ENCODE data around the gene KNOP1.
A peak's percentile ranks its signal among the peaks of the same experiment; 100 is the strongest.
"Not testable (repeated sequence)": the region's sequence is repeated elsewhere in the genome, so short reads cannot be mapped to it uniquely, and the experiment has no call there.

KNOP1 gene

DNA sequence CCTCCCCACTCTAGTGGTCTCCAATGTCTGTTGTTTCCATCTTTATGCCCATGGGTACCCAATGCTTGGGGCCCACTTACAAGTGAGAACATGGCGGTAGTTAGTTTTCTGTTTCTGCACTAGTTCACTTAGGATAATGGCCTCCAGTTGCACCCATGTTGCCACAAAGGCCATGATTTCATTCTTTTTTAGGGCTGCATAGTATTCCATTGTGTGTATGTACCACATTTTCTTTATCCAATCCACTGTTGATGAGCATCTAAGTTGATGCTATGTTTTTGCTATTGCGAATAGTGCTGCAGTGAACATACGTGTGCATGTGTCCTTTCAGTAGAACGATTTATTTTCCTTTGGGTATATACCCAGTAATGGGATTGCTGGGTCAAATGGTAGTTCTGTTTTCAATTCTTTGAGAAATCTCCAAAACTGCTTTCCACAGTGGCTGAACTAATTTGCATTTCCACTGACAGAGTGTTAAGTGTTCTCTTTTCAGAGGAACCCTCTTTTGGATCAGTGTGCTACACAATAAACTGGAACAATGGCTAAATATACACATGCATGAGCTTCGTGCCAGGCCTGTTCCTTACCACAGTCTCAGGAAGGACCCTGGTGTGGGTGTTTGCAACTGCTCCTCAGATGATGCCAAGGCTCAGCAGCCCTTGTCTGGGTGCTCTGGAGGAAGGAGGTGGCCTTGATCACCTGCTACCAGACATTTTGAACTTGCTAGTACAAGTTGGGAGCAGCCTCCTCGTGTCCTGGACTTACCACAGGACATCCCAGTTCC, 34.4 kb downstream of the KNOP1 start:
- in situ Hi-C loops (cut with HindIII; ENCODE audit: low pct_ligation_motif_present, low sequenced_read_pairs), result no loop called here
- no peak overlapping the region for H3K4me3 ChIP-seq (ENCODE audit: low read depth, low read length)
- no peaks in the 10 kb centered on the region for H3K27me3 ChIP-seq (replicated peaks)
- TF ChIP-seq, protein P1, sequence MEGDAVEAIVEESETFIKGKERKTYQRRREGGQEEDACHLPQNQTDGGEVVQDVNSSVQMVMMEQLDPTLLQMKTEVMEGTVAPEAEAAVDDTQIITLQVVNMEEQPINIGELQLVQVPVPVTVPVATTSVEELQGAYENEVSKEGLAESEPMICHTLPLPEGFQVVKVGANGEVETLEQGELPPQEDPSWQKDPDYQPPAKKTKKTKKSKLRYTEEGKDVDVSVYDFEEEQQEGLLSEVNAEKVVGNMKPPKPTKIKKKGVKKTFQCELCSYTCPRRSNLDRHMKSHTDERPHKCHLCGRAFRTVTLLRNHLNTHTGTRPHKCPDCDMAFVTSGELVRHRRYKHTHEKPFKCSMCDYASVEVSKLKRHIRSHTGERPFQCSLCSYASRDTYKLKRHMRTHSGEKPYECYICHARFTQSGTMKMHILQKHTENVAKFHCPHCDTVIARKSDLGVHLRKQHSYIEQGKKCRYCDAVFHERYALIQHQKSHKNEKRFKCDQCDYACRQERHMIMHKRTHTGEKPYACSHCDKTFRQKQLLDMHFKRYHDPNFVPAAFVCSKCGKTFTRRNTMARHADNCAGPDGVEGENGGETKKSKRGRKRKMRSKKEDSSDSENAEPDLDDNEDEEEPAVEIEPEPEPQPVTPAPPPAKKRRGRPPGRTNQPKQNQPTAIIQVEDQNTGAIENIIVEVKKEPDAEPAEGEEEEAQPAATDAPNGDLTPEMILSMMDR (IDR thresholded peaks at IDR 0.05; ENCODE audit: low read depth, low read length, missing control alignments), result no peak
- no peak for DNase-seq
- no peak overlapping the region for H3K27ac ChIP-seq
- peaks cover 37% of the 10 kb centered on the region for H3K36me3 ChIP-seq (replicated peaks)

DNA sequence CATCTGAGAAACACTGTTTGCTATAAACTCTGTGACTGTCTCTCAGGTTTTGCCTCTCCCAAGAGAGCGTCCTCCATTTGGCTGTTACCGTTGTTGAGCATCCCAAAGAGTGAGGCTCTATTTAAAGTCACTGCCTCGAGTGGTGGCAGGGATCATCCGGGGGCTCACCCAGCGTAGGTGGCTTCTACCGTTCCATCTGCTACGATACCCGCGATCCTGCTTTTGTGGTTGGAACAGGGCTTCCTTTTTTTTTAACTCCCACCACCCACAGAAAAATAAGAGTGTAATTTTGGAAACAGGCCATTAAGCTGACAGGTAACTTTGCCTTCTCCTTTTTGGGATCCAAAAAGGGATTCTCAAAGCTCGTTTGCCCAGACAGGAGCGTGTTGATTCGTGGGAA, 36.4 kb downstream of the KNOP1 start:
- Histone ChIP-seq H3K27ac (no peak overlapping the region), H3K27me3 (replicated peaks) (no peaks in the 10 kb centered on the region), H3K4me3 (ENCODE audit: low read depth, low read length) (no peak overlapping the region), H3K36me3 (replicated peaks) (peaks cover 27% of the 10 kb centered on the region)
- TF ChIP-seq, protein P1 (IDR thresholded peaks at IDR 0.05; ENCODE audit: low read depth, low read length, missing control alignments), result no peak
- DNase-seq, result no peak
- in situ Hi-C loops (cut with HindIII; ENCODE audit: low pct_ligation_motif_present, low sequenced_read_pairs), result no loop called here

DNA sequence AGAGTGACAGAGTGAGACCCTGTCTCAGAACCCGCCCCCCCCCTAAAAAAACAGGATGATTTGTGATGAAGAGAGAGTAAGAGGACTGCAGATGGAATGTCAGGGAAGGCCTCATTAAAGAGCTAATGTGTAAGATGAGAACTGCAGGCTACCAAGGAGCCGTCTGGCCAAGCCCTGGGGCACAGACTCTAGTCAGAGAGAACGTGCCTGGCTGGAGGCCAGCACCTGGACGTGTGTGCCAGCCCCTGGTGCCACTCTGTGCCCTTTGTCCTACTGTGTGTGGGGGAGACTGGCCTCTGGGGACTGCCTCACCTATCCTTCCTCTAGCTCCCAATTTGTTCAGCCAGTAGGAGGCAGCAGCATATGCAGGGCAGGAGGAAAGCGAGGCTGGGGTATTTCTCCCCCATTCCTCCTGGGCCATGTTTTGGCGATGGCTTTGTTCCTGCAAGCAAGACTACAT, 37.1 kb downstream of the KNOP1 start:
- TF ChIP-seq, protein P1 (IDR thresholded peaks at IDR 0.05; ENCODE audit: low read depth, low read length, missing control alignments), result peak; percentile 25
- in situ Hi-C loops (cut with HindIII; ENCODE audit: low pct_ligation_motif_present, low sequenced_read_pairs), result no loop called here
- H3K27ac ChIP-seq, result no peak overlapping the region
- H3K27me3 ChIP-seq (replicated peaks), result no peaks in the 10 kb centered on the region
- DNase-seq, result no peak
- H3K36me3 ChIP-seq (replicated peaks), result peaks cover 27% of the 10 kb centered on the region
- no peak overlapping the region for H3K4me3 ChIP-seq (ENCODE audit: low read depth, low read length)

DNA sequence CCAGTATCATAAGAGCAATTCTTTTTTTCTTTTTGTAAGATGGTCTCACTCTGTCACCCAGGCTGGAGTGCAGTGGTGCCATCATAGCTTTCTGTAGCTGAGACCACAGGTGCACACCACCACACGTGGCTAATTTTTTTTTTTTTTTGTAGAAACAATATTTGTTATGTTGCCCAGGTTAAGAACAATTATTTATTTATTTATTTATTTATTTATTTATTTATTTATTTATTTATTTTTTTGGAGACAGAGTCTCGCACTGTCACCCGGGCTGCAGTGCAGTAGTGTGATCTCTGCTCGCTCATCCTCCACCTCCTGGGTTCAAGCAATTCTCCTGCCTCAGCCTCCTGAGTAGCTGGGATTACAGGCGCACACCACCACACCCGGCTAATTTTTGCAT, 38.7 kb downstream of the KNOP1 start:
- peaks cover 19% of the 10 kb centered on the region for H3K36me3 ChIP-seq (replicated peaks)
- in situ Hi-C loops (cut with HindIII; ENCODE audit: low pct_ligation_motif_present, low sequenced_read_pairs); DNase-seq; H3K4me3 ChIP-seq (ENCODE audit: low read depth, low read length); H3K27me3 ChIP-seq (replicated peaks); H3K27ac ChIP-seq: not testable (repeated sequence)

DNA sequence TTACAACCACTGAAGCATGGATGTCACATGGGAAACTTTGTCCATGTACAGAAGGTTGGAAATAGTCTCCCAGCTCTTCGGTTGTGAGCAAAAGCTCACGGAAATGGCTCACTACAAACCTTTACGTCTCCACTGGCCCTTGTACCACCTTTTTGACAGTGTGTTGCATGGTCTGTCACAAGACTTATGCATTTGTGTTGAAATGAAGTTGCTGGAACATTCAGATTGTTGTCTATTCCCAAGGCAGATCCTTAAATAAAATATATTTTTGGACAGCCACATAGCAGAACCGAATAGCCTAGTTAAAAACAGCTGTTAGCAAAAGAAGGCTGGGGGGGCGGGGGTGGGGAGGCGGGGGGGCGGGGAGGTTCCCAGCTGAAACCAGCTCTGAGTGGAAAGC, 39.2 kb downstream of the KNOP1 start:
- Histone ChIP-seq H3K27me3 (replicated peaks) (no peaks in the 10 kb centered on the region), H3K36me3 (replicated peaks) (peaks cover 16% of the 10 kb centered on the region)
- in situ Hi-C loops (cut with HindIII; ENCODE audit: low pct_ligation_motif_present, low sequenced_read_pairs), result no loop called here

DNA sequence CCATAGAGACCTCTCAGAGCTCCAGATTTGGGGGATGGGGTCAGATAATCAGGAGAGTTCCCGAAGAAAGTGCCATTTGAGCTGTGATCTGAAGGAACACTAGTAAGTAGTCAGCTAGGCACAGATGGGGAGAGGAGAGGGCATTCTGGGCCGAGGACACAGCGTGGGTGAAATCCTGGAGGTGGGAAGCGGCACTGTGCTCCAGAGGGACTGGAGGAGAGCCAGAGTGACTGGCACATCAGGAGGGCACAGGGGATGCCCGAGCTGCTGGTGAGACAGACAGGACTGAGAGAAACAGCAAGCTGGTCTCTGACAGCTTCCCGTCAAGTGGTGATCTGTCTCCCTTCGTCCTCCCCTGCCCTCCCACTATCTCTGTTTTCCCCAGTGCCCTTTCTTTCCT, 40.6 kb downstream of the KNOP1 start:
- Histone ChIP-seq H3K4me3 (ENCODE audit: low read depth, low read length) (no peak overlapping the region), H3K27ac (no peak overlapping the region), H3K36me3 (replicated peaks) (peaks cover 2% of the 10 kb centered on the region), H3K27me3 (replicated peaks) (no peaks in the 10 kb centered on the region)
- no peak for DNase-seq
- TF ChIP-seq, protein P1 (IDR thresholded peaks at IDR 0.05; ENCODE audit: low read depth, low read length, missing control alignments), result no peak
- in situ Hi-C loops (cut with HindIII; ENCODE audit: low pct_ligation_motif_present, low sequenced_read_pairs), result no loop called here

More for the DNA sequence above, 39.2 kb downstream of the KNOP1 start:
- Histone ChIP-seq H3K4me3 (ENCODE audit: low read depth, low read length) (no peak overlapping the region), H3K27ac (no peak overlapping the region)
- DNase-seq, result no peak
- TF ChIP-seq, protein P1 (IDR thresholded peaks at IDR 0.05; ENCODE audit: low read depth, low read length, missing control alignments), result no peak
